Embryonic facial prominence (tissue), 1 donor: Measurements from ENCODE around the gene NDUFS6.
"Not testable (repeated sequence)": the region's sequence is repeated elsewhere in the genome, so short reads cannot be mapped to it uniquely, and the experiment has no call there.

Experiments
- DNase-seq: peaks from one replicate; pipeline ENCODE4 v3.0.0-alpha.2; 2016; ENCODE audit errors: extremely low spot score

The NDUFS6 gene

DNA sequence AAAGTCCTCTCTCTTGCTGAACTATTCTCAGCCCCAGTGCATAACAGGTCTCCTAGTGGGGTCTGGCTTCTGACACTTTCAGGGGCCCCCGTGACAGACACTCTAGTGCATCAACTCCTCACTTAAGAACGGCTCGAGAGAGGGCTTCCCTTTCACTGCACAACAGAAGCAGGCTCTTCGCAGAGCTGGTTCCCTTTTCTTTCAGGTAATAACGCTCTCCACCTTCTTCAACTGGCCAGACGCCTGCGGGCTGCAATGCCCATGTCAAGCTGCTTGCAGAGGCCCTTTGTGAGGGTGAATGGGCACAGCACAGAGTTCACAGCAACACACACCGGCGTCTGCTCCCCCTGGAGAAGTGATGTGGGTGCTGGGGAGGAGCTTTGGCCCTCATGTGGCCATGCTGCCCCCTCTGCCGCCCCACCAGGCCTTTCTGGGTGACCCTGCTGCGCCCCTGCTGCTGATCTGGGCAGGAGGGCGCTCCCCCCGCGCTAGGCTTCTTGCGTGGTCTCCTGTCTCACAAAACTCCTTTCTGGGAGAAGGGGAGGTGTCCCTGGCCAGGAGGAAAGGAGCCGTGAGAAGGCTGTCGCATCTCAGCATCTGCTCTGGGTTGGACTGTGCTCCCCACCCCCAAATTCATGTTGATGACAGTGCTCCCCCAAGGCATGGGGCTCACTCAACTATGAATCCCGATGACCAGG is 4.0 kb upstream of the NDUFS6 start:
- DNase-seq: no peak

DNA sequence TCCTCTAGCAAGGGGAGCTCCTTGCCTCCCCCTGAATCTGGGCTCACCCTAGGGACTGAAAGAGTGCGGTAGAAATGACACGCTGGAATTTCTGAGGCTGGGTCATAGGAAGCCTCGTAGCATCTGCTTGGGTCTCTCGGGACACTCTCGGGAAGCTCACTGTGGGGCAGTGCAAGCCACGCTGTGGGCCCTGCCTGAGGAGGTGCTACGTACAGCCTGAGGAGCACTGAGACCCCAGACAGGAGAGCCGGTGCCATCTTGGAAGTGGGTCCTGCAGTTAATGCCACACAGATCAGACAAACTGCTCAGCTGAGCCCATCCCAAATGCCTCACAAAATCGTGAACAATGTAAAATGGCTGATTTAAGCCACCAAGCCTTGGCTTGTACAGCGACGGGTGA is 3.4 kb upstream of the NDUFS6 start:
- DNase-seq: no peak

DNA sequence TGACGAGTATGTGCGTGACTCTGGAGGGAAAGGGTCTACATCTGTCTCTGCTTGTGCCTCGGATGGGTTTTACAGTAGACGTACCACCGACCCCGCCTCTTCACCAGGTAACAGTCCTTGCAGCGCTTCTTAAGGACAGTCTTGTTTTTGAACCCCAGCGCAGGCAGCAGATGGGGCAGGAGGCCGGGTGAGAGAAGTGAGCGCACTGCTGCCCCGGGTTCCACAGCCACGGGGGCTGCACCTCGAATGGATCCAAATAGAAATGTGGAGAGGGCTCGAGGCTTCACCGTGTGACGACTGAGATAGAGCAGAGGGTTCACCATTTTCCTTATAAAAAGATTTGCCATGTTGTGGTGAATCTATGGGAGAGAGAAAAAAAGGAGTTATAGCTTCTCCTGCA is 2.6 kb upstream of the NDUFS6 start:
- DNase-seq: not testable (repeated sequence)

DNA sequence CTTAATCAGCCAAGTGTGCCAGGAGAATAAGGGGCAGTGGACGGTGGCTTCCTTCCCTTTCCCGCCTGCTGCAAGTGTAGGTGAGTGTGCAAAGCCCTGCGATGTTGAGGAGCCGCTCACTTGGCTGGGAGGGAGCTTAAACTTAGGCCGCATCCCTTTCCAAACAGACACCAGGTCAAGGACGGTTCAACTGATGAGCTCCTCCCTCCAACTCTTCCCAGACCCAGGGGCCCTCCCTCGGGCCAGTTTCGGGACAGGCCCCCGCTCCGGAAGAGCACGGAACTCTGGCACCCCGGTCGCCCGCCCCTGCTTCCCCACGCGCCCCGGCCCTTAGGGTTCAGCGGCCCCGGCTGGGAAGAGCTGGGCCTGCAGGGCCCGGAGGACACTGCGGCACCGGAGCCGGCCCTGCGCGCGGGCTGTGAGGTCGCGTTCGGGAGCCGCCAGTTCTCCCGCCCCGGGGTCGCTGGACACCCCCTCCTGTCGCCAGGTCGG is 2.1 kb upstream of the NDUFS6 start:
- DNase-seq: no peak

DNA sequence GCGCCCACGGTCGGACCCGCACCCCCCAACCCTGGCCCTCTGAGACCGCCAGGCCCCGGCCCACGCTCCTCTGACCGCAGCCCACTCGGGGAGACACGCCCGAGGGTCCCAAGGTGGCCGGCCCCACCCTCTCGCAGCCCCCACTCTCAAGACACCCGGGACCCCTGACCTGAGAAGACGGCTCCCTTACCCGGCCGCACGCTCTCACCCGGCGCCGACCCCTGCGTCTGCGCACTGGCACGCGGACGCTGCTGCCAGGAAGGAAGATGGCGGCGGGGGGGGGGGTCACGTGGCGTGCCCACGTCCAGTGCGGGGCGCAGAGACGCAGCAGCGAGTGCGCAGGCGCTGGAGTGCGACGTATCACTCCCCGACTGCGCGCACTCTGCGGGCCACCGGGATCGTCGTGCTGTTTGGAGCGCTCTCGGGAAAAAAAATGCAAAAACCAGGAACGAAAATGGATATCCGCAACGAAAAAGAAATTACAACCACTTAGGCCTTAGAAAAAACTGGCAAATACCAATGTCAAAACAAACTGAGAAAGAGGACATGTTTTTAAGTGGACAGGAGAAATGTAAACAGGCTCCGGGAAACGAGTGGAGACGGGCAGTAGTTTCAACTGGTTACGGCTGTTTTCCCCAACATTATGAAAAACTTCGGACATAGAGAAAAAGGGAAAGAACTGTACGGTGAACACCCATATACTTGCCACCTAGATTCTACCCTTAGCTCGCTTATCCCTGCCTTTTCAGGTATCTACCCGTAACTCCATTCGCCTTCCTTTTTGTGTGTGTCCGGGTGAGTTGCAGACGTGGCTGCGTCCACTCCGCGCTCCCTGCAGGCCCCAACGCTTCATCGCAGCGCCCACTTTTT is 1.4 kb upstream of the NDUFS6 start, which contains the start of gene MRPL36:
Gene MRPL36 (minus strand): TSS at position 236 of the 870 bp plus-strand sequence. CDS start 902 bp downstream, outside the sequence.
- peak; percentile 80 for DNase-seq

DNA sequence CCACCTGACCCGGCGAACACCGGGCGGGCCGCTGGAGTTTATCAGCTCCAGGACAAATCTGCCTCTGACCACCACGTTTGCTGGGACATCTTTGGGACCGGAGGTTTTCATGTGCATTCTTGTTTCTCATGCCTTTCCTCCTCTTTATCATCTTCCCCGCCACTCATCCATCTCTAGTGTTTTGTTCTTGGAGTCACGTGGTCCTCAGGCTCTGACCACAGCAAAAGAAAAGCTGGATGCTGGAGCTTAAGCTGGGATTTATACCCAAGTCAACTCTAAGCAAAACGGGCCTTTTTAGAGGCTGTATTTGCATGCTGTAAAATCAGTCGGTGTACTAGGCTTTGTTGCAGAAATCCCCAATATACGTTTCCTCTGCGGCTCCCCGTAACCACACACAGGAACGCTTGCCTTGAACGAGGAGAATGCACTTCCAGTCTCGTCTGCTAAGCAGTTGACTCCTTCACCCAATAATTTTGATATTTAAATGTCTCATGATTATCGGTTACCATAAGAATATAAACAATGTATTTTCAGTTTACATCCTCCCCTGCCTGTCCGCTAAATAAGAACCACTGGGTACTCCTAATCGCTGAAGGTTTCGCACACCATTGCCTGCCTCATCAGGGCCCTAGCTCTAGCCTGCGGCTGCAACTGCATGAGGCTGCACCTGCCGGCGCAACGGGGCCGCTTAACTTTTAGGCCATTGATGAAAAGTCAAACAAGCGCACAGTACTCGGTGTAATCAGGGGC is 560 bp upstream of the NDUFS6 start:
- DNase-seq: no peak

DNA sequence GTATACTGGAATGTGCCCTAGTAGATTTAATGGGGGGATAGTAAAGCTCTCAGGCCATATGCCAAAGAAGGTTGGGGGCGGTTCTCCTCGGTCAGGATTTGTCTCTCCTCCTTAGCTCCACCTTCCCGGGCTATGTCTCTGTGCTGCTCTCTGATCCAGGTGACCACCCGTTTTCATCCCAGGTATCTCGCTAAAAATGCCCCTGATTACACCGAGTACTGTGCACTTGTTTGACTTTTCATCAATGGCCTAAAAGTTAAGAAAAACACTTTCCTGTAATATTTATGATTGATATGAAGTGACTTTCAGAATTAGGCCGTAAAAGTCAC is 724 bp downstream of the NDUFS6 start:
- no peak for DNase-seq

DNA sequence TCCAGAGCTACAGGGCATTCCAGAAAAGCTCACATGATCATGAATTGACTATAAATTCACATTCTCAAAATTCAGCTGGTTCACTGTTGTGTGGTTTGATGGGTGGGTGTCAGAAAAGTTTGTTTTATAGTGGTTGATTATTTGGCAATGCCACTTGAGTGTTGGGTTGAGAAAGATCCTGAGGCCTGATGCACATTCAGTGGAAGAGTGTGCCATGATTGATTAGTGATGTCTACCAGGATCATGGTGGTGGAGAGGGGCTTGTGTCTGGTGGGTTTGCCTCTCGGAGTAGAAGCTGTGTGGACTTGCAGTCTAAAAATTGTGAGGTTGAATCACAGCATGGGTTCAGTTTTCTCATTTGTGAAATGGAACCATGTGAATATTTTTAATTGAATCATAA is 2.0 kb downstream of the NDUFS6 start:
- DNase-seq: no peak

DNA sequence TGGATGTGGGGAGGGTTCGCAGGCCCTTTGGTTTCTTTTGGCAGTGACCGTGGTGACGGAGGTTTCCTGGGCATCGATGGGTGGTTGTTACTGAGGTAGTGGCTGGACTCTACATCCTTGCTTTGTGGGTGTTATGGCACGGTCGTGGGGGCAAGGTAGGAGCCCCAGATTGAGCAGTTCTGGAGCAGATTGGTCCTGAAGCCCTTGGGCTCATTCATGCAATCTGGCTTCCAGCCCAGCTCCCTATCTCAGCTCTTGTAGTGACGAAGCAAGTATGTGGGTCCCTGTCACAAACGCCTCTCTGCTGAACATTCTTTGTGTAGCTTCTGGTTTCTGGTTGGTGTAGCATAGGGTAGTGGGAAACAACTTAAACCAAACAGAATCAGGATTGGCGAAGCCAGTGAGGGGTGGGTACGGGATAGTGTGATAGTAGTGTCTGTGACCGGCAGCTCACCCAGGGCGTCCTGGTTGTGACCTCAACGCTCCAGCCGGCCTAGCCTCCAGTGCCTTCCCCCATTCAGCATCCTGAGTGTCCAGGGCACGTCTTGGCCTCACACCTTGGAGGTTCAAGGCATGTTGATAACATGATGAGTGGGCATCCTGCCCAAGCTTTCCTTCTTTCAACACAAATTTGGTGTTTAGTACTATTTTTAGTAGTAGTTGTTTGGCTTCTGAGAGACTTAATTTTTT is 2.9 kb downstream of the NDUFS6 start:
- DNase-seq: no peak

DNA sequence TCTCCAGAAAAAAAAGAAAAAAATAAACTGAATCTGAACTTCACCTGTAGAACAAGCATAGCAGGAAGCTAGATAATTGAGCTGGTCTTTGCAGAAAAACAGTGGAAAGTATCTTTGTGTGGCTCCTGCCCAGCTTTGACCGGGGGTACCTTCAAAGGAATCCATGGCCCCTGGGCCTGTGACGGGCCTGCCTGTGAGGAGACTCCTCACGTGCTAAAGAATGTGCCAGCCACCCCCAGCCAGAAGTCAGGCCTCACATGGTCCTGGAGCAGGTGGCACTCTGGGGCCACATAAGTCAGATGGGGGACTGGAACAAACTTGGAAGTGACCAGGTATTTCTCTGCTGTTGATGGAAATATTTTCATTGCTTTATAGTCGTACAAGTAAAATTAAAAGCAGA is 4.1 kb downstream of the NDUFS6 start:
- no peak for DNase-seq

DNA sequence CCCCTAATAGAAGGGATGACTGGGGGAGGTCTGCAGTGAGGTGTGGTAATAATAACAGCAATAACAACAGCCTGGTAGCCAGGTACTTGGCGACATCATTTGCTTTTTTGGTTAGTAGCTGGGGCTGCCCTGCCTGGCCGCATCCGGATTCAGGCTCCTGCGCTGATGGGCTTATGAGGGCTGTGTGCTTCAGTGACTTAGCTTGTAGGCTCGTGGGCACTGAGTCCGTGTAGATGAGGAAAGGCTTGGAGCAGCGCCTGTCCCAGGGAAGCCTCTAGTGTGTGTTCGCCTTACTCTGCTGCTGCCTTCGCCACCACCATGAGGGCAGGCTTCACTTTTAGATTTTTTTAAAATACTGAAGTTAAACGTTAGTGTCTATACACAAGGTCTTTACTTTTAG is 4.5 kb downstream of the NDUFS6 start:
- no peak for DNase-seq

DNA sequence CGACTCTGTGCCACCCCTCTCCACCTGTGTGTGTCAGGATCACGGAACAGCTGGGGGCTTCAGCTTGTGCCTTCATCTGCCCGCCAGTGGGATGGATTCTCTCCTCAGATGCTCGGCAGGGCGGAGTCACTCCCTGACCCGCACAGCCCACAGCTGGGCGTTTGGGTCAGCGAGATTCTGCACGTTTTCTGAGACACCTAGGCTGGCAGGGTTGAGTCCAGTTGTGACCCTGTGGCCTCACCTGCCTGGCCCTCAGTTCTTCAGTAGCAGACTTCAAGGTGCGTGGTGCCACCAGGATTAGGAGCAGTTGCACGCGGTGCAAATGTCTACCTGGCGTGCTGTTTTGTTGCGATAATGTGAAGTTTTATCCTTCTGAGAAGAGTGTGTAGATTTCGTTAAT is 5.0 kb downstream of the NDUFS6 start:
- no peak for DNase-seq

DNA sequence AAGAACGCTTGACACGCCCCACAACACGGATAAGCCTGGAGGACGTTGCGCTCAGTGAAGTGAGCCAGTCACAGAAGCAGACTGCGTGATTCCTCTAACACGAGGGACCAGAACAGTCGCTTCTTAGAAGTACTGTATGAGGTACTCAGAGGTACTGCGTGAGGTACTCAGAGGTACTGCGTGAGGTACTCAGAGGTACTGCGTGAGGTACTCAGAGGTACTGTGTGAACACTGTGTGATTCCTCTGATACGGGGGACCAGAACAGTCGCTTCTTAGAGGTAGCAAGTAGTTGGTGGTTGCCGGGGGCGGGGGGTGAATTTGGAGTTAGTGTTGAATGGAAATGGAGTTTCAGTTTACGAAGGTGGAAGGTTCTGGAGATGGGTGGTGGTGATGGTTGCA is 5.8 kb downstream of the NDUFS6 start:
- DNase-seq: no peak

DNA sequence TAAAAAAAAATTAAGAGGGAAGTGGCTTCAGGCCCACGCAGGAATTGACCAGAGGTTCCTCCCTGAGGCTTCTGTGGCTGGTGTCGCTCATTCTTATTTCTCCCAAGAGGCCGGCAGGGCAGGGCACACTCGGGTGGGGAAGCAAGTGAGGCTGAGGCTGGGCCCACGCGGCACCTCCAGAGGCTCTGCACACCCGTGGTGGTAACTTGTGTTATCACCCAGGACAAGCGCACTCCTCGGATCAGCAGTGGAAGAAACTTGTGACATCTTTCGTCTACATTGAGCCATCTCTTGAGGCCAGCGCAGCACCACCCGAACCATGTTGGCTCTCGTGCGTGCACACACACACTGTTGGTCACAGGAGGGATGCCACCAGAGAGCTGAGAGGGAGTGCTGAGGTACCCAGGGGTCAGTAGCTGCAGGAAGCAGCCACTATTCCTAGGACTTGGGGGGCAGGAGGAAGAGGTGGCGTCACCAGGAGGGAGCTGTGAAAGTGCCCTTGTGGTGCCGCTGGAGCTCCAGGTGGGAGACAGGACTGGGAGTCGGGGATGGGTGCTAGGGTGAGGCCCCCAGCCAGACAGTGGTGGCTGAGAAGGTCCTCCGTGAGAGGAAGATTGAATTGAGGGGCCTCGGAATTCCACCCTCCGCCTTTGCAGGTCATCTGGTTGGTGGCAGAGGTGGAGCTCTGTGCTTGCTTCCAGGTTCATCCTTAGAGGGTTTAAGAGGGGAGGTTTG is 6.4 kb downstream of the NDUFS6 start:
- DNase-seq: no peak

DNA sequence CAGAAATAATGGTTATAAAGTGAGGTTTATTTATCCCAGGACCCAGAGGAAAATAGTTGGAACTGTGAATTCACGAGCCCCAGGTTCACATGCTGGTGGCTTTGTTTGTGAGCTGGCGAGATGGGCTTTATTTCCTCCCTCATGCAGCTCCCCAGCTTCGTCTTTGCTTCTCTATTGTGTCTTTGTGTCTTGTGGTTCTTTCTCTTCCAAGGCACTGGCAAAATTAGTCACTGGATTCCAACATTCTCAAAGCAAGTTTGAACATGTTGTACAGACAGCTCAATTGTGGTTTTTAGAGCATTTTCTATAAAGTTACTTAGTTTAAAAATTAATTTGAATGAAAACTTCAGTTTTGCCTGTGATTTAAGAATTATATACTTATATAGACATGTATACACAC is 7.2 kb downstream of the NDUFS6 start:
- DNase-seq: no peak

DNA sequence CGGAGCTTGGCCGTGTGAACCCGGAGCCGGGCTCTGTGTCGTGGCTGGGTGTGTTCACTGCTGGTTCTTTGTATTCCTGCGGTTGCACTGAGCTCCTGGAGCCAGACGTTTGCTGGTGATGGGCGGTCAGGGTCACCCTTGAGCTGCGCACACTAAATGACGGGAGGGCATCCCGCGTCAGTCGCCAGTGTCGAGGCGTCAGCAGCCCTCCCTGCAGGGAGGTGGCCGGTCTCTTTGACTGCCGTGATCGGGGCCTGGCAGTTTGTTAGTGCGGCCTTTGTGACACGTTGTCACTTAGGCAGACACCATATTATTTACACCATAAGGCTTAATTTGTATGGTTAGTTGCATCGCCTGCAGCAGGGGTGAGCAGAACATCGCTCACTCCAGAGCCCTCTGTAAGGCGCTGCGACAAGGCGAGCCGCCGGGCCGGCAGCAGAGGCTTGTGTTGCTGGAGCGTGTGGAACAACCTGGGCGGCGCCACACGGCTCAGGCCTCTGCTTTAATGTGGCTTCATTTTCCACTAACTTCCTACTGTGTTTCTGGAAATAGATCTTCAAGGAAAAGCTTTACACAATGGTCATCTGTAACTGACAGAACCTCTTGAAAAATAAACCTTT is 8.3 kb downstream of the NDUFS6 start:
- no peak for DNase-seq

DNA sequence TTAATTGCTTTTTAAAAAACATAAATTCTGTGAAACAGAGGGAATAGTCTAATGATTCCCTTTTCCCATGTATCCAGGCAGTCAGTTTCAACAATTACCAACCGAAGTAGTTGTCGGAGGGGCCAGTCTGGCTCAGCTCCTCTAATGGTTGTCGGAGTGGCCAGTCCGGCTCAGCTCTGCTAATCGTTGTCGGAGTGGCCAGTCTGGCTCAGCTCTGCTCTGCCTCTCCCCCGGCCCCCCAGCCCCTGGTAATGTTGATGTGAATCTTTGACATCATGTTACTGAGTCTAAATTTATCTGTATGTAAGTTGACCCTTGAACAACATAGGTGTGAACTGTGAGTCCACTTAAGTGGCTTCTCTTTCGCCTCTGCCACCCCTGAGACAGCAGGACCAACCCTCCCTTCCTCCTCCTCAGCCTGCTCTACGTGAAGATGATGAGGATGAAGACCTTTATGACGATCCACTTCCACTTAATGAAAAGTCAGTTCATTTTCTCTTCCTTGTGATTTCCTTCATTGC is 9.4 kb downstream of the NDUFS6 start:
- no peak for DNase-seq

DNA sequence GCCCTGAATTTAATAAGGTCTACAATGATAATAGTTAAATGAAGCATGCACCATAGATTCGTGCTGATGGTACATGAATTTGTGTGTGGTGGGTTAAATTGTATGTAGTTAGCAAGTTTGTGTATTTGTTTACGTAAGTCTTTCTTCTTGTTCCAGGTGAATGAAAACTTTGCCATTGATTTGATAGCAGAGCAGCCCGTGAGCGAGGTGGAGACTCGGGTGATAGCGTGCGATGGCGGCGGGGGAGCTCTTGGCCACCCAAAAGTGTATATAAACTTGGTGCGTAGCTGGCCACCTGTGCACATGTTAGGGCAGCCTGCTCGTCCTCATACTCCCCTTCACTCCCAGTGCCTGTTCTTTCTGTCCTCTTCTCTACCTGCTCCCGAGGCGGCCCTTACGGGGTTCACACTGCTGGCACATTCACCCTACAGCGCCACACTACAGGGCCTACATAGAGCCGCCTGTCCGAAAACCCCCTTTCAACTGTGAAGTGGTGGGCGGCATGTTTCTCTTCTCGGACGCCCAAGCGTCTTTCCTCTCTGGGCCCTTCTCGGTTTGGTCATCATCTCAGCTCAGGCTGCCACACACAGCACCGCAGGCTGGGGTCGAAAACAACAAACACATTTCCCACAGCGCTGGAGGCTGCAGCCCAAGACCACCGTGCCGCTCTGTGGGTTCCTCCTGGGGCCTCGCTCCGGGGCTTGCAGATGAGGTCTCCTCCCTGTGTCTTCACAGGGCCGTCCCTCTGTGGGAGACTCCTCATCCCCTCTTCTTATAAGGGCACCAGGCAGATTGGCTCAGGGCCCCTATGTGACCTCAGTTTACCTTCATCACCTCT is 13.2 kb downstream of the NDUFS6 start:
- DNase-seq: no peak

DNA sequence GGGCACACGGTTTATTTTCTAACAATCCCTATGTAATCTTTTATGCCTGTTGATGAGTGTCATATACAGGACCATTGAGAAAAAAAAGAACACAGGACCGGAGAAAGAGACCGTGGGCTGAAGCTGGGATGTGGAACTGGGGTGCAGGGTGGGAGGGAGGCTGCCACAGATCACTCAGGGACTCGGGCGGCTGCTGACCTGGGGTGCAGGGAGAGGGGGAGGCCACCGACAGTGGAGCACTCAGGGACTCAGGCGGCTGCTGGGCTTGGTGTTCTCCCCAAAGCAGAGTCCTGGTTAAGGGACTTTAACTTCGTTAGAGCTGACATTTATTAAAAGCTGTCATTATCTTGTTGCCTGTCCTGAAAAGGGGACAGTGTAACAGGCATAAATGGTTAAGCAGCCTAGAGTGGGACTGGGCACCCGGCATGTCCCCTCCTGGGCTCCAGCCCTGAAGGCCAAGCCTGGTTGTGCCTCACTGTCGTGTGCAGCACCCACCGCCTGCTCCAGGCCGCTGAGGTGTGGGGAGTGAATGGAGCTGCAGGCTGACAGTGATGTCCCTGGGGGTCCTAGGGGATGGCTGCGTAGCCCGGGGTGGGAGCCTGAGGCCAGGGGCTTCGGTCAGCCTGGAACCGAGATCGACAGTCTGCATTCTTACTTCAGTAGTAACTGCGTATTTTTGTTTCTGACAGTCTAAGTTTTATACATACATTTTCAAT is 14.0 kb downstream of the NDUFS6 start:
- no peak for DNase-seq
